HEK293 (cell line): ENCODE results near the gene DSTN.

ENCODE experiments used
- BCL11A ChIP-seq: fragments of 450-650 bp; formaldehyde crosslinking; IDR thresholded peaks from 2 replicates; pipeline ENCODE4 v1.5.1; 2016; ENCODE audit warnings: low read depth, missing biosample characterization, missing genetic modification characterization
- CTCF ChIP-seq: fragments of 450-650 bp; formaldehyde crosslinking; IDR thresholded peaks from 2 replicates; pipeline ENCODE4 v1.5.1; 2016; ENCODE audit warnings: missing biosample characterization, missing genetic modification characterization
- YY1 ChIP-seq: fragments of 450-650 bp; formaldehyde crosslinking; IDR thresholded peaks from 2 replicates; pipeline ENCODE4 v1.5.1; 2018; ENCODE audit warnings: missing biosample characterization, missing genetic modification characterization
- ZNF274 ChIP-seq, 2 experiments: fragments of 200-500 bp in 1 of 2; fragments of 450-650 bp in 1 of 2; sonication (Bioruptor generic) in 1 of 2; formaldehyde crosslinking in 1 of 2; IDR thresholded peaks; 2 replicates each; pipeline versions ENCODE4 v1.5.1 to v1.6.1; 2014 to 2016; ENCODE audit warnings: borderline replicate concordance in 1 of 2, inconsistent platforms in 1 of 2, low read length in 1 of 2, missing biosample characterization in 1 of 2, missing genetic modification characterization in 1 of 2
- ZNF302 ChIP-seq: fragments of 450-650 bp; formaldehyde crosslinking; IDR thresholded peaks from 2 replicates; pipeline ENCODE4 v1.5.1; 2016; ENCODE audit warnings: missing biosample characterization, missing genetic modification characterization, low read depth
- ZNF426 ChIP-seq: fragments of 450-650 bp; formaldehyde crosslinking; IDR thresholded peaks from 2 replicates; pipeline ENCODE4 v1.5.1; 2017; ENCODE audit warnings: missing biosample characterization, missing genetic modification characterization, mild to moderate bottlenecking, inconsistent platforms, moderate library complexity

GRCh38 chr20:17640875-17641378 is 71.1 kb downstream of the DSTN start:
- no peak for TF ChIP-seq CTCF (tag by site-specific recombination)
- TF ChIP-seq ZNF302 (tag by site-specific recombination): no peak
- no peak for TF ChIP-seq YY1
- no peak for TF ChIP-seq ZNF274 (IDR thresholded peaks at IDR 0.05; ENCODE audit: low read length)
- no peak for TF ChIP-seq ZNF274 (tag by site-specific recombination; IDR thresholded peaks at IDR 0.05; ENCODE audit: borderline replicate concordance)
- no peak for TF ChIP-seq BCL11A (tag by site-specific recombination)
- no peak for TF ChIP-seq ZNF426 (tag by site-specific recombination)
